ENCODE measurements around the gene B3GNT5.

Gene B3GNT5

DNA sequence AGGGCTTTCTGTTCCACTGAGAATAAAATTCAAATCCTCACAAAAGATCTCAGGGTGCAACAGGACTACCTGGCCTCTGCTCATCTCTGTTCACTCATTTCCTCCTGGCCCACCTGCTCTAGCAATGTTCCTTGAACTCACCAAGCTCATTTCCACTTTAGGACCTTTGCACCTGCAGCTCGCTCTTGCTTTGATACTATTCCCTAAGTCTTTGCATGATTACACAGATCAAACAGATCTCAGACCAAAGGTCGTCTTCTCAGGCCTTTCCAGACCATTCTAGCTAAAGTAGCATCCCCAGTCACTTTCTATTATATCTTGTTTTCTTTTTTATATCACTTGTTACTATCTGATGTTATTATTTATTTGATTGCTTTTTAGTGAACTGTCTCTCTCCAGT, 54.7 kb downstream of the B3GNT5 start:
- no peak overlapping the region for H3K4me3 Mint-ChIP-seq
- H3K9me3 Mint-ChIP-seq, result no peaks in the 10 kb centered on the region
- no peak for ATAC-seq
- no peaks in the 10 kb centered on the region for H3K27me3 Mint-ChIP-seq
- H3K27ac Mint-ChIP-seq, result no peak overlapping the region
- peaks cover 11% of the 10 kb centered on the region for H3K36me3 Mint-ChIP-seq
- peaks cover 12% of the 10 kb centered on the region for H3K4me1 Mint-ChIP-seq

DNA sequence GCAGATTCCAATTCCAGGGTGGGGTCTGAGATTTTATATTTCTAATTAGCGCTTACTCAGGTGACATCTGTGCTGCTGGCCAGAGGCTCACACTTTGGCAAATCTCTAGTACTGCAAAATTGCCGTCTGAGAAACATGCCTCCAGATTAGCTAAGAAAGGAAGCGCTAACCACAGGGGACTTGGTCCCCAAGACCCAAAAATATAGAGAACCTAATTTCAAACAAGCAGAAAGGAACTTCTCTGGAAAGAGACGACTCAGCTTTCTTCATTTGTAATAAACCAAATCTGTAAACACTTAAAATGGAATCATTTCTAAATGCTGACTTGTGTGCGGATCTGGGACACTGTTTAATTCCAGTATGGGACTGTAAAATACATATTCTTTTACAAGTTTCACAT, 55.7 kb downstream of the B3GNT5 start:
- Mint-ChIP-seq H3K27ac (no peak overlapping the region), H3K4me3 (no peak overlapping the region), H3K36me3 (peaks cover 11% of the 10 kb centered on the region), H3K4me1 (peaks cover 12% of the 10 kb centered on the region), H3K9me3 (no peaks in the 10 kb centered on the region), H3K27me3 (no peaks in the 10 kb centered on the region)
- no peak for ATAC-seq

DNA sequence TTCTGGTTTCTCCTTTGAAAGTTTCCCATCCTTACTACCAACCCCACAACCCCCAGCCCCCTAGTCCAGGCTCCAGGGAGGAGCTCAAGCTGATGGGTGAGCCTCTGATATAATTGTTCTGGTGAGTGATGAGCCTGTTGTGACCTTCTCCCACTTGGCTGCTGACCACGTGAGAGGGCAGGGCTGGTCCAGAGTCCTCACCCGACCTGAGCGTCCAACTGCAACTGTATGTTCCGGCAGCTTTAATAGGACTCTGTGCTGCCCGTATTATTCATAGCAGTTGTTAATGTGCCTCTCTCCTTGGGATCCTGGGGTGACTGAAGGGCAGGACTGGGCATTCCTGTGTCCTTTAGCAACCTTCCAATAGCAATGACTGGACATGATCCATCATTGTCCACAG, 56.2 kb downstream of the B3GNT5 start:
- no peak for ATAC-seq
- Mint-ChIP-seq H3K27me3 (no peaks in the 10 kb centered on the region), H3K4me1 (peaks cover 12% of the 10 kb centered on the region), H3K9me3 (no peaks in the 10 kb centered on the region), H3K36me3 (peaks cover 11% of the 10 kb centered on the region), H3K4me3 (no peak overlapping the region), H3K27ac (no peak overlapping the region)

DNA sequence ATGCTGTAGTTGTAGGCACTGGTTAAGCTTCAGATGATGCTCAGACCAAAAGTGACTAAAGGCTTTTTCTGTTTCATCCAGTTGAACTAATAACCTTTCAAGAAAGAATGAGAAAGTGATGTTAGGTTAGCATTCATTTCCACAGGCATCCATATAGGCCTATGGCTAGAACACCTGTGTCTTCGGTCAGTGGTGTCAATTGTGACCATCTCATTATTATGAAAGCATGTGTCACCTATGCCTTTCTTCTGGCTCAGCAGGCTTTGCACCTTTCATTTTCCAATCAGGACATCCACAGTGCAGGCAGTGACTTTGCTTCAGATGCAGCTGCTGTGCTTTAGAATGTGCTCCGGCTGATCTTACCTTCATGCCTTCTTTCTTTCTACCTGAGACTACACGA, 57.9 kb downstream of the B3GNT5 start:
- Mint-ChIP-seq H3K4me1 (peaks cover 12% of the 10 kb centered on the region), H3K9me3 (no peaks in the 10 kb centered on the region), H3K36me3 (peaks cover 11% of the 10 kb centered on the region), H3K27me3 (no peaks in the 10 kb centered on the region), H3K4me3 (no peak overlapping the region), H3K27ac (no peak overlapping the region)
- no peak for ATAC-seq

DNA sequence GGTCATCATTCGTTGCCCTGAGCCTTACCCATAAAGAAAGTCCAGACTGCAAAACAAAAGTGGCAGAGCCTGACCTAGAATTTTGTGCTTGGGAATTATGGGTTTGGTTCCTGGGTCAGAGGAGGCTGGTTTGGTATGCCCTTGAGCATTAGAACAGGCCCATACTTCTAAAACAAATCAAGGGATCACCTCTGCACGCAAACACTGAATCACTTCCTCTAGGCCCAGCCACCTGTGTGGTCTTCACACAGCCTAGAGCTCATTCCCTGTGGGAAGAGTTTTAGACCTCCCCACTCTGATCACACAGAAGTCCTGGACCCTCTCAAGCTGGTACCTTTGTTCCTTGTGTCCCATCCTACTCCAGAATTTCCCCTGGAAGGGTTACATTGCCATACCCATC, 59.4 kb downstream of the B3GNT5 start:
- no peaks in the 10 kb centered on the region for H3K27me3 Mint-ChIP-seq
- no peaks in the 10 kb centered on the region for H3K4me1 Mint-ChIP-seq

DNA sequence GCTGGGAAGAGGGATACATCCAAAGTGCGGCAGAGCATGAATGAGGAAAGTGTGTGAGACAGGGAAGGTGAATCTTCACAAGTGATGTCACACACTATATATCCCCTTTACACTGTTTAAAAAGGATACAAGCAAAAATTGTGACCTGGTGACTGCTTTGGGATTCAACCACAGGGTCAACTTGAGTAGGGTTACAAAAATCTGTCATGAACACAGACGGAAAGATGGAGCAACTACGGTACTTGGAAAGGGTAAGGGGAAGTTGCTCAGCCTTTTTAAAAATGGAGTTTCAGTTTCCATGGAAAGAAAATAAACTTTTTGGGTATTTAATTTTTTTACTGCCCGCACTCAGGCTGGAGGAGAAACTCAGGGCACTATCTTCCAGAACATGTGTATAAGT, 60.3 kb downstream of the B3GNT5 start:
- H3K36me3 Mint-ChIP-seq, result peaks cover 11% of the 10 kb centered on the region
- no peaks in the 10 kb centered on the region for H3K27me3 Mint-ChIP-seq
- no peak overlapping the region for H3K27ac Mint-ChIP-seq
- no peak for ATAC-seq
- no peak overlapping the region for H3K4me3 Mint-ChIP-seq
- no peaks in the 10 kb centered on the region for H3K4me1 Mint-ChIP-seq
- no peaks in the 10 kb centered on the region for H3K9me3 Mint-ChIP-seq

More for the DNA sequence above, 59.4 kb downstream of the B3GNT5 start:
- no peaks in the 10 kb centered on the region for H3K9me3 Mint-ChIP-seq
- peaks cover 11% of the 10 kb centered on the region for H3K36me3 Mint-ChIP-seq
- no peak overlapping the region for H3K27ac Mint-ChIP-seq
- no peak overlapping the region for H3K4me3 Mint-ChIP-seq
- ATAC-seq, result no peak

DNA sequence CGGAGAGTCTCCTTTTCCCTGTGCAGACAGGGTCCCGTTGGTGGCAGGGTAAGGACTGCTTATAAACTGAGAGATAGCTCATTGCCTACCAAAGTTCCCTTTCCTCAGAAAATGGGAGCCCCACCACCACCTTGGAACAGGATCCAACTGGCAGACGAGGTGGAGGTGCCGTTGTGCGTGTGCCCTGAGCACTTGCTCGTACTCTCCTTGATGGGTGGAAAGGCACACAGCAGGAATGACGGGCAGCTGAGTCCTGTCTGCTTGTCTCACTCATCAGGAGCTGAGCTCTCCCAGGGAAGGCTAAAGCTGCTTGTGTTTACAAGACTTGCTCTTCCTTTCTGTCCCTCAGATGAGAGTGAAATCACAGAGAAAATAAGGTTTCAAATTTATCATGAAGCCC, 60.7 kb downstream of the B3GNT5 start:
- Mint-ChIP-seq H3K27ac (no peak overlapping the region), H3K36me3 (peaks cover 11% of the 10 kb centered on the region)

DNA sequence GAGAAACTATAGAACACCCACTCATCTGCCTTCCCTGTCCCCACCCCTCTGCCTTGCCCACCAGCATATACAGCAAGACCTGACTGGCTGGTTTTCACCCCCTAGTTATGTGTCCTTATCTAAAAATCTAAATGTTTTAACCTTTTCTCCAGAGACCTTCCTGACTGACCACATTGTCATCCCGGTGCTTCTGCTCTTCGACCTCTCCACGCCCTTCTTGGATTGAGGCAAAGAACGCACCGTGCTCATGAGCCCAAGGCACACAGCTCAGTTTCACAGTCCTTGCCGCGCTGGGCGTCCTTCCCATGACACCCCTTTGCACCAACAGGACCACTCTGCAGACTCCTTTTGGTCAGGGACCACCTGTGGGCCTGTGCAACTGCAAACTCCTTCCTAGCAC, 62.7 kb downstream of the B3GNT5 start:
- H3K36me3 Mint-ChIP-seq, result peaks cover 8% of the 10 kb centered on the region
- no peaks in the 10 kb centered on the region for H3K9me3 Mint-ChIP-seq
- ATAC-seq, result no peak
- no peaks in the 10 kb centered on the region for H3K4me1 Mint-ChIP-seq
- H3K27ac Mint-ChIP-seq, result no peak overlapping the region
- no peak overlapping the region for H3K4me3 Mint-ChIP-seq
- peaks cover 8% of the 10 kb centered on the region for H3K27me3 Mint-ChIP-seq

More for the DNA sequence above, 60.7 kb downstream of the B3GNT5 start:
- no peak overlapping the region for H3K4me3 Mint-ChIP-seq
- no peaks in the 10 kb centered on the region for H3K27me3 Mint-ChIP-seq
- no peaks in the 10 kb centered on the region for H3K4me1 Mint-ChIP-seq
- no peaks in the 10 kb centered on the region for H3K9me3 Mint-ChIP-seq
- no peak for ATAC-seq

DNA sequence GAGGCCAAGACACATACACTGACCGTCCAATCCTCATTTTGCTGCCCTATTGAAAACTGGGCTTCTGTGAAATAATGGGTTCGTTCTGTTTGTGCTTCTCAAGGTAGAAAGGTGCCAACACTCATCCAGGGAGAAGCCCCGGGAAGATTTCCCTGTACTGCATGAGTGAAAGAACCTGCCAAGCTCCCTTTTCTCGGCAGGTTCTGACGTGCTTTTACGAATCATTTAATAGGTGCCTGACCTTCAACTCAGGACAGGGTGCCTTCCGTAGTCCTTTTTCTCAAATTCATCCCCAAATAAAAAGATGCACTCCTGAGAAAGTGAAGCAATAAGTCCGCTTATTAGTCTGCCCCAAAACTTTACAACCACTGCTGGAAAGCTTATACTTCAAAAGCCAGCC, 64.2 kb downstream of the B3GNT5 start:
- no peak overlapping the region for H3K27ac Mint-ChIP-seq
- peaks cover 8% of the 10 kb centered on the region for H3K27me3 Mint-ChIP-seq
- ATAC-seq, result no peak
- no peak overlapping the region for H3K4me3 Mint-ChIP-seq
- H3K36me3 Mint-ChIP-seq, result peaks cover 11% of the 10 kb centered on the region
- H3K9me3 Mint-ChIP-seq, result no peaks in the 10 kb centered on the region
- no peaks in the 10 kb centered on the region for H3K4me1 Mint-ChIP-seq

DNA sequence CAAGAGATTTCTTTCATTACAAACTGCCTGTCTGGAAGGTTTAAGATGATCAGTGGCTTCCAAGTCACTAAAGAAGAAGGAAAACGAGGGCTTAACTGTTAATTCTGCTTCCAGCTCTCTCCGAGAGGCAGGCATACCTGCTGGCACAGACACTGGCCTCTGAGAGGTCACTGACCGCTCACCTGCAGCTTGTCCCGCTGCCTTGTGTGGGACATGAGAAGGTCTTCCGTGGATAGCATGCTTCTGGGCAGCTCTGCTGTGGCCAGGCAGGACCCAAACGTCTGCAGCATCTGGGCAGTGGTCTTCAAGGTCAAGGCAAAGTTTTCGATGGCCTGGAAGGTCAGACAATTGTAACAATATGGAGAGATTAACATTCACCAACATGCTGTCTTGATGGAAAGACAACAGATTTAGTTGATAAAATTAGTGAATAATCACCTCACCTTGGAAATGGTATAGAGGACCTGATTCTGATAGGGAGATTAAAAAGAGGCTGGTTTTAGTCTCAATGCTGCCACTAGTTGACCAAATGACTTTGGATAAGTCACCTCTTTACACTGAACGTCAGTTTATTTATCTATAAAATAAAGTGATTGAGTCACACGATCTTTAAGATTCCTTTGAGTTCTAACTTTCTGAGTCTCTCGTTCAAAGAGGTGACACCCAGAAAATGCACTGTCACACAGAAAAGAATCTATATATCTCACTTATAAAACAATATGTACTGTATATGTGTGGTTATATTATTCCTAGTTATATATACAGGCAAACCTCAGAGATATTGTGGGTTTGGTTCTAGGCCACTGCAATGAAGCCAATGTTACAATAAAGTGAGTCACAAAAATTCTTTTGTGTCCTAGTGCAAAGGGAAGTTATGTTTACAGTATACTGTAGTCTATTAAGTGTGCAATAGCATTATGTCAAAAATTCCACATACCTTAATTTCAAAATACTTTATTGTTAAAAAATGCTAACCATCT, 65.1 kb downstream of the B3GNT5 start:
- H3K4me3 Mint-ChIP-seq, result no peak overlapping the region
- H3K4me1 Mint-ChIP-seq, result no peaks in the 10 kb centered on the region
- ATAC-seq, result no peak
- H3K27ac Mint-ChIP-seq, result no peak overlapping the region
- H3K27me3 Mint-ChIP-seq, result peaks cover 8% of the 10 kb centered on the region
- peaks cover 16% of the 10 kb centered on the region for H3K36me3 Mint-ChIP-seq
- no peaks in the 10 kb centered on the region for H3K9me3 Mint-ChIP-seq

DNA sequence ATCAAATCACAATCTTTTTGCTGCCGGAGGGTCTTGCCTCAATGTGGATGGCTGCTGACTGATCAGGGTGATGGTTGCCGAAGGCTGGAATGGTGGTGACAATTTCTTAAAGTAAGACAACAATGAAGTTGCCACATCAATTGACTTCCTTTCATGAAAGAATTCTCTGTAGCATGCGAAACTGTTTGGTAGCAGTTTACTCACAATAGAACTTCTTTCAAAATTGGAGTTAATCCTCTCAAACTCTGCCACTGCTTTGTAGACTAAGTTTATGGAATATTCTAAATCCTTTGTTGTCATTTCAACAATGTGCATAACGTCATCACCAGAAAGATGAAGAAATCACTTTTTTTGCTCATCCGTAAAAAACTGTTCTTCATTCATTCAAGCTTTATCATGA, 65.8 kb downstream of the B3GNT5 start:
- Mint-ChIP-seq H3K9me3 (no peaks in the 10 kb centered on the region), H3K4me1 (no peaks in the 10 kb centered on the region), H3K27ac (no peak overlapping the region), H3K4me3 (no peak overlapping the region), H3K27me3 (peaks cover 8% of the 10 kb centered on the region), H3K36me3 (peaks cover 16% of the 10 kb centered on the region)
- ATAC-seq, result no peak

DNA sequence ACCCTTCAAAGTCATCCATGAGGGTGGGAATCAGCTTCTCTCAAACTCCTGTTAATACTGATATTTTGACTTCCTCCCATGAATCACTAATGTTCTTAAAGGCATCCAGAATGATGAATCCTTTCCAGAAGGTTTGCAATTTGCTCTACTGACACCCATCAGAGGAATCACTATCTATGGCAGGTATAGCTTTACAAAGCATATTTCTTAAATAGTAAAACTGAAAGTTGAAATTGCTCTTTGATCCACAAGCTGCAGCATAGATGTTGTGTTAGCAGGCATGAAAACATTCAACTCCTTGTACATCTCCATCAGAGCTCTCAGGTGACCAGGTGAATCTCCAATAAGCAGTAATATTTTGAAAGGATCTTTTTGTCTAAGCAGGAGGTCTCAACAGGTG, 66.3 kb downstream of the B3GNT5 start:
- Mint-ChIP-seq H3K4me1 (no peaks in the 10 kb centered on the region), H3K4me3 (no peak overlapping the region), H3K27ac (no peak overlapping the region), H3K27me3 (peaks cover 8% of the 10 kb centered on the region), H3K9me3 (no peaks in the 10 kb centered on the region), H3K36me3 (peaks cover 16% of the 10 kb centered on the region)
- ATAC-seq, result no peak

Data from stimulated activated memory B cell treated with anti-CD40 and anti-IgM and Interleukin-4, amounts not matched to agents 10 μg/mL and 1 μg/mL and 100 μg/mL, for 72 hours (primary cell).